ENCODE measurements around the gene MGLL.

GRCh38 chr3:127804141-127804540 lies 18.2 kb downstream of the MGLL start:
- TF ChIP-seq POLR2AphosphoS5 (IDR thresholded peaks at IDR 0.05; ENCODE audit: borderline replicate concordance, low read depth, low read length) (no peak), EZH2 (IDR thresholded peaks at IDR 0.05) (no peak), FOXP2 (optimal IDR thresholded peaks at IDR 0.05; ENCODE audit: control extremely low read depth, extremely low read length, insufficient read depth) (no peak)

Data from SK-N-MC (cell line).